ENCODE data around the gene PDLIM7.

GRCh38 chr5:177476531-177477233, 20.7 kb downstream of the PDLIM7 start:
- TF ChIP-seq RAD21 (IDR thresholded peaks at IDR 0.05; ENCODE audit: insufficient read depth, low read depth, low read length), result no peak
- TF ChIP-seq SP1 (IDR thresholded peaks at IDR 0.05; ENCODE audit: low read depth, low read length), result no peak
- no peak for TF ChIP-seq CTCF (IDR thresholded peaks at IDR 0.05 in 2 of 3, conservative IDR thresholded peaks at IDR 0.05 in 1 of 3; ENCODE audit: control insufficient read depth in 2 of 3, extremely low read depth in 1 of 3, insufficient read depth in 1 of 3, low read depth in 3 of 3, low read length in 3 of 3)
- no peak for TF ChIP-seq ZZZ3 (IDR thresholded peaks at IDR 0.05; ENCODE audit: control insufficient read depth, insufficient read length, low read depth)
- TF ChIP-seq MYC (IDR thresholded peaks at IDR 0.05; ENCODE audit: insufficient read depth, insufficient read length, insufficient replicate concordance, low read length, severe bottlenecking), result no peak
- TF ChIP-seq POLR2A (IDR thresholded peaks at IDR 0.05; ENCODE audit: low read depth, low read length), result no peak
- no peak for TF ChIP-seq CEBPZ (IDR thresholded peaks at IDR 0.05; ENCODE audit: low read depth, low read length)
- TF ChIP-seq RCOR1 (conservative IDR thresholded peaks at IDR 0.05; ENCODE audit: low read depth, low read length), result no peak
- no peak for TF ChIP-seq E2F4 (IDR thresholded peaks at IDR 0.05; ENCODE audit: low read depth, low read length)
- TF ChIP-seq USF2 (IDR thresholded peaks at IDR 0.05; ENCODE audit: borderline replicate concordance, low read depth, low read length), result no peak
- no peak for TF ChIP-seq POLR2AphosphoS2 (IDR thresholded peaks at IDR 0.05; ENCODE audit: low read depth, low read length)
- TF ChIP-seq POLR2AphosphoS5 (IDR thresholded peaks at IDR 0.05; ENCODE audit: low read length), result no peak

Data from GM12878 (cell line).